GM12891 (cell line): ENCODE measurements around the gene HDAC11.

Experiments
- DNase-seq: peaks from one replicate; pipeline ENCODE4 v3.0.0; 2011; ENCODE audit warnings: low spot score; ENCODE audit not compliant: insufficient read length
- FAIRE-seq: peaks from 2 replicates; lab custom pipeline; 2011; peaks lifted over from hg19 to GRCh38; lab: Jason Lieb, UNC
- PAX5 ChIP-seq: IDR thresholded peaks from 2 replicates; pipeline ENCODE4 v1.6.1; 2011; ENCODE audit warnings: low read length, moderate library complexity, mild to moderate bottlenecking; ENCODE audit not compliant: insufficient read depth, severe bottlenecking
- POLR2A ChIP-seq: IDR thresholded peaks from 2 replicates; pipeline ENCODE4 v1.6.1; 2011; ENCODE audit warnings: low read depth, low read length, control low read depth
- POLR2AphosphoS5 ChIP-seq: IDR thresholded peaks from 2 replicates; pipeline ENCODE4 v1.6.1; 2011; ENCODE audit warnings: low read depth, low read length, control low read depth
- POU2F2 ChIP-seq: IDR thresholded peaks from 2 replicates; pipeline ENCODE4 v1.6.1; 2011; ENCODE audit warnings: low read depth, mild to moderate bottlenecking, control low read depth, low read length, moderate library complexity
- SPI1 ChIP-seq: IDR thresholded peaks from 2 replicates; pipeline ENCODE4 v1.6.1; 2011; ENCODE audit warnings: low read depth, low read length, control low read depth
- TAF1 ChIP-seq: IDR thresholded peaks from 2 replicates; pipeline ENCODE4 v1.6.1; 2011; ENCODE audit warnings: low read depth, low read length, control low read depth

Gene HDAC11

DNA sequence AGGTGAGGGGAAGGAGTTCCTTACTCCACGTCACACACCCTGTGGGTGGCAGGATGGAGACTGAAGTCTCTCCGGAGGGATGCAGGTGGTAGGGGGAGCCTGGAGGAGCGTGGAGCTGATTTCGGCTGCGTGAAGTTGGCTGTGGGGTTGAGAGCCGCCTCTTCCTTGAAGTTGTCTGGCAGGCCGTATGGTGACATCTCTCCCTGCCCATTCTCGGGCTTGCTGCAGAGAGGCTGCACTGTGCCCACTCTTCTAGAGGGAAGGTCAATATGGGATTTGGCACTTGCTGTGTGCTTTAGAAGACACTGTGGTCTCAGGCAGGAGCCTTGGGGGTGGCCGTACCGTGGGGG lies 55.4 kb downstream of the HDAC11 start:
- DNase-seq = no peak
- no peak for FAIRE-seq
- TF ChIP-seq SPI1 (no peak), POLR2A (no peak), POLR2AphosphoS5 (no peak), TAF1 (no peak), PAX5 (no peak), POU2F2 (no peak)

DNA sequence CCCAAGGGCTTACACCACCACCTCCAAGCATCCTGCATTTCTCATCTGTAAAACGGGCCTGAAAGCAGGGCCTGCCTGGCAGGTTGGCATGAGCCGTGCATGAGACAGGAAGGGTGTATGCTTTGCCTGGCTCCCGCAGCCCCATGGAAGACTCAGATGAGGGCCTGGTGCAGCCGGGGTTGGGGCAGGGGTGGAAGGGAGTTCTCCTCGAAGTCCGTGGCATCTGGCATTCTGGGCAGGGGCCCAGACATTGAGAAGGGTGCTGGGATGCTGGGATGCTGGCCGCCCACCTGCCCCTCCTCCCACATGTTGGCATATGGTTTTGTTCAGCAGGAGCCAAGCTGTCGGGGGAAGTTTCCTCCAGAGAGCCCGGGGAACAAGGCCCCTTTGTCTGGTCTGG lies 55.8 kb downstream of the HDAC11 start:
- DNase-seq (no peak), FAIRE-seq (no peak)
- no peak for TF ChIP-seq POLR2AphosphoS5
- TF ChIP-seq SPI1 = no peak
- no peak for TF ChIP-seq TAF1
- TF ChIP-seq POLR2A = no peak
- TF ChIP-seq PAX5 = no peak
- no peak for TF ChIP-seq POU2F2

DNA sequence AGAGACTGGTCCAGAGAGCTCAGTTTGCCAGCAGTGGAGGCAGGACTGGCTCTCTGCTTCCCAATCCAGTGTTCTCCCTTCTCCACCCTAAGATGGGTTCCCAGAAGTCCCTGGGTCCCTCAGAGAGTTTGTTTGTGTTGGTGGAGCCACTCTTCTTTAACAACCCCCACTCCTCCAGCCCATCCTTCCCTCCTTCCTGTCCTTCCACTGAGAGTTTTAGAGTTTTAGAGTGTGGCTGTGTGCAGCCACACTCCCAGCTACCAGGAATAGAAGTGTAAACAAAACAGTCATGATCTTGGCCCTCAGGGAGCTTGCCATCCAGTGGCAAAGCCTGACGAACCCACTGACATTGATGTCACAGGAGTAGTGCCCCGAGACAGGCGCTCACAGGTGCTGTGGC lies 56.3 kb downstream of the HDAC11 start:
- no peak for TF ChIP-seq POLR2AphosphoS5
- no peak for TF ChIP-seq SPI1
- no peak for TF ChIP-seq POU2F2
- FAIRE-seq (no peak), DNase-seq (no peak)

DNA sequence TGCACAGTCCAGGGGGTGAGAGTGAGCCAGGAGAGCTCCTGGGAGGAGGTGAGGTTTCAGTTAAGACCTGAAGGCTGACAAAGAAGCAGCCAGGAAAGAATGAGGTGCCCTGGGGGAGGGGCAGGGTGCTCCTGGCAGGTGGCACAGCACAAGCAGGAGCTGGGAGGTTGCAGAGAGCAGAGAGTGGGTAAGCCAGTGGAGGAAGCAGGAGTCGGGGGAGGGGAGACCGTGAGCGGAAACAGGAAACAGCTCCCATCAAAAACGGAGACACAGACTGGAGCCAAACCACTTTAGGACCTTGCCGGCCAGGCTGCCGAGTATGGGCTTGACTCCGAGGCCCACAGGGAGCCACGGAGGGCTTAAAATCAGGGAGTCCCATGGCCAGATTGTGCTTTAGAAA lies 56.7 kb downstream of the HDAC11 start:
- DNase-seq = no peak
- TF ChIP-seq TAF1 (no peak), POU2F2 (no peak), POLR2AphosphoS5 (no peak), PAX5 (no peak), SPI1 (no peak), POLR2A (no peak)
- FAIRE-seq = no peak

DNA sequence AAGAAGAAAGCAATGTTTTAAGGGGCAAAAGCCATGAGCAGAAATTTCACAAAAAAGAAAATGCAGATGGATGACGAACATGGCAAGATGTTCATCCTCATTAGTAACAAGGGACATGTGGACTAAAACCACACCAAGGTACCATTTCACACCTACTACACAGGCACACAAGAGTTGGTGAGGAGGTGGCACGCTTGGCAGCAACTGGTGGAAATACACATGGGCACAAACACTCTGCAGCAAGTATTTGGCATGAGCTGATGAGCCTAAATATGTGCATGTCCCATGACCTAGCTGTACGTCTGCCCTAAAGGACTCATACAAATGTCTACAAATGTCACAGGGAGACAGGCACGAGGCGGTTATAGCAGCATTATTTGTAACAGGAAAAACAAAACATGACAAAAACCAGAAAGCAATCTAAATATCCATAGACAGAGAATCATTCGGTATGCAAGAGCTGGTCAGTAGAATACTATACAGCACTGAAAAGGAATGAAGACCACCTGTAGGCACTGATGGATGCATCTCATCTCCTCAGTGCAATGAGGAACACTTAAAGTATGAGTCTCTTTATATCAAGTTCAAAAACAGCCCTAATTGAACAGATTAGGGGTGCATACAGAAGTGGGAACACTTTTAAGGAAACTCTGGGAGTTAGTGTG lies 57.3 kb downstream of the HDAC11 start:
- no peak for DNase-seq
- no peak for FAIRE-seq

DNA sequence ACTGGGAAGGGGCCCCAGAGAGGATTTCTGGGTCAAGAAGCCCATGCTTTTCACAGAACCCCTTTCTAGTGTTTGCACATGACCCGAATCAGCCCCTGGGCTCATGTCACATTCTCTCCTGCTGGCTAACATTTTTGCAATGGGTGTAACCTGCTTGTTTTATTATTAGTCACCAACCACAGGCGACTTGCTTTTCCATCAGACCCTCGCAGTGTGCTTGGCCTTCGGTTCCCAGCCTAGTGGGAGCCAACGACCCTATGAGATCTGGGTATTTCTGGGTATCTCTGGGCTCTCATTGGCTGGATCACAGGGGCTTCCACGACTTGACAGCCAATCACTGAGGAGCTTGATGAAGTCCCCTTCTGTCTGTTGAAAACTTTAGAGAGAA lies 57.8 kb downstream of the HDAC11 start:
- no peak for TF ChIP-seq PAX5
- TF ChIP-seq TAF1 = no peak
- no peak for TF ChIP-seq POLR2AphosphoS5
- FAIRE-seq (no peak), DNase-seq (no peak)

More for the DNA sequence above, 57.3 kb downstream of the HDAC11 start:
- no peak for TF ChIP-seq POLR2A
- TF ChIP-seq TAF1 = no peak
- TF ChIP-seq POLR2AphosphoS5 = no peak
- no peak for TF ChIP-seq SPI1
- TF ChIP-seq POU2F2 = no peak

DNA sequence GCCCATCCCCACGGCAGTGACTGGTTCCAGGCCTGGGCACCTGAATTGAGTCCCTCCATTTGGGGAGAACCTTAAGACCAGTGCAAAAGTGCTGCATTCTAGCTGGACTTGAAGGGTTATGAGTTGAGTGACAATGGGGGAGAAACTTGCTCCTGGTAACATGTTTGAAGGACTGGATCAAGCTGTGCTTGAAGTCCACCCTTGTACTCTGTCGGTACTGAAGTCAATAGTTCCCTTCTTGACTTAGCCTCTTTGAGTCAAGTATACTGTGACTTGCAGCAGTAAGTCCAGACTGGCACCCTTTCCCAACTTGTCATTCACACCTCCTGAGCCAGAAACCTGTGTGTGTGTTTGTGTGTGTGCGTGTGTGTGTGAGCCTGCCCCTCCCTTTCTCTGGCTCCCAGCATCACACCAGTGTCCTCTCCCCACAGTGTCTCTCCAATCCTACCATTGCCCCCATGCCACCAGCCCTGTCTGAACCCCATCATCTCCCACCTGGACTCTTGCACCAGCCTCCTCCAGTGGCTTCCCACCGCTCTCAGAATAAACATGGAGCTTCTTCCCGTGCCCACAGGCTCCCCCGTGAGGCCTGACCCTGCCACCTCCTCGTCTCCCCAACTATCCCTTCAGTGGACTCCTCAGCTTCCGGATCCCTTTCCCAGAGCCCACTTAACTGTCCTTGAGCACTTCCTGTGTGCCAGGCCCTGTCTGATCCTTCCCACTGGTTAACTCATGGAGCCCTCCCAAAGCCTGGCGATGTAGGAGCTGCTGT lies 58.6 kb downstream of the HDAC11 start:
- FAIRE-seq (no peak), DNase-seq (no peak)
- no peak for TF ChIP-seq POLR2A
- TF ChIP-seq POLR2AphosphoS5 = no peak
- no peak for TF ChIP-seq TAF1
- no peak for TF ChIP-seq POU2F2
- no peak for TF ChIP-seq SPI1
- TF ChIP-seq PAX5 = no peak

DNA sequence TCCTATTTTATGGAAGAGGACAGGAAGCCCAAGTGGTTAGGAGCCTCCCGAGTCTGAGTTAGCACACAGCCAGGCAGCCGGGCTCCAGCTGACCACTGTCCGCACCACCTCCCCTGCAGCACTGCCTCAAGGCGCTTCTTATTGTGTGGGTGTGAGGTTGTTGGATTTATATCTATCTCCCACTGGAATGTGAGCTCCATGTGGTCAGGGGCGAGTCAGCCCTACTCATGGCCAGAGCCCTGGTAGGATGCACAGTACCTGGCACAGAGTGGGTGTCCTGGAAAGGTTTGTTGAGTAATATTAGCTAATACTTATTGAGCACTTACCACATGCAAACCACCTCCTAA lies 59.2 kb downstream of the HDAC11 start:
- FAIRE-seq (no peak), DNase-seq (no peak)
- TF ChIP-seq POU2F2 (no peak), POLR2AphosphoS5 (no peak), TAF1 (no peak), POLR2A (no peak), SPI1 (no peak), PAX5 (no peak)

DNA sequence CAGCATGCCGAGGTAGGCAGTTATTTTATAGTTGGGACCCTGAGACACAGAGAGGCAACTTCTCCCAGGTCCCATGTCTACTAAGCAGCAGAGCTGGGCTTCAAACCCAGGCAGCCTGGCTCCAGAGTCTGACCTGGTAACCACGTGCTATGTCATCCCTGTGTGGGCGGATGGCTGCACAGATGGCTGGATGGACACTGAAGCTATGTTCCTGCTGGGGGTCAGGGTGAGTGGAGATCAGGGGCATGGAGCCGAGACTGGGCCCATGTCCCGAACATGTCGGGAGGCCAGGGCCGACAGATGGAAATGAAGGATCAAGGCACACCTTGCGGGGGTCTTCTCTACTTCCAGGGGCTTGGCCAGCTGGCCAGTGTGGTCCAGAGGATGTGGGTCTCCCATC lies 59.6 kb downstream of the HDAC11 start:
- FAIRE-seq (no peak), DNase-seq (no peak)
- TF ChIP-seq POLR2A (no peak), PAX5 (no peak), POU2F2 (no peak), TAF1 (no peak), POLR2AphosphoS5 (no peak), SPI1 (no peak)

DNA sequence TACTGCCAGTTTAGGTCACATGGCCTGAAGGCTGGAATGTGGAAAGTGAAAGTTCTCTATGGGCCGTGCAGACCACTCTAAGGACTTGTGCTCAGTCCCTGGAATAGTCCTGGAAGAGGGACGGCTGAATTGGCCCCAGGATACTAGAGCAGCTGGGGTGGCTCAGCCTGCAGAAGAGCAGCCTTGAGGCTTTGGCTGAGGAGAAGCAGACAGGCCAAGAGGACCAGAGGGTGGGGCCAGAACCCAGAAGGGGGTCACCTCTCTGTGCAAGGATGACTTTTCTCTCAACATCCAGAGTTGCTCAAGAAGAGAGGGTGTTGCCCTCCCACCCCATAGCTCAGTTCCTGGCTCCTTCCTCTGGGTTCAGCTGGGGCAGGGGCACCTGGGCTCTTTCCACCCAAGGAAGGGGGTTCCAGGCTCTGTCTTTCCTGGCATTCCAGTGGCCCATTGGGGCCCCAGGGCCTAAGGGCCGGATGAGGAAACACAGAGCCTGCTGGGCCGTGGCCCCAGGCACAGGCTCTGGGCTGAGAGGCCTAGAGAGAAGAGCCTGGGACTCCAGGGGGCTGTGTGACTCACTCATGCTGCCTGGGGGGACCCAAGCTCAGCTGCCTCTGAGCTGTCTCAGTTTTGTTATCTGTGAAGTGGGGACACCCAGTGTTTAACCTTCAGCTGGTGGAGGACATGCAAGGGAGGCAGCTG lies 60.3 kb downstream of the HDAC11 start:
- FAIRE-seq (no peak), DNase-seq (no peak)
- TF ChIP-seq POLR2A = no peak
- no peak for TF ChIP-seq TAF1
- no peak for TF ChIP-seq POU2F2
- TF ChIP-seq POLR2AphosphoS5 = no peak
- no peak for TF ChIP-seq SPI1
- TF ChIP-seq PAX5 = no peak
